ENCODE measurements around the gene GADD45B.

DNA sequence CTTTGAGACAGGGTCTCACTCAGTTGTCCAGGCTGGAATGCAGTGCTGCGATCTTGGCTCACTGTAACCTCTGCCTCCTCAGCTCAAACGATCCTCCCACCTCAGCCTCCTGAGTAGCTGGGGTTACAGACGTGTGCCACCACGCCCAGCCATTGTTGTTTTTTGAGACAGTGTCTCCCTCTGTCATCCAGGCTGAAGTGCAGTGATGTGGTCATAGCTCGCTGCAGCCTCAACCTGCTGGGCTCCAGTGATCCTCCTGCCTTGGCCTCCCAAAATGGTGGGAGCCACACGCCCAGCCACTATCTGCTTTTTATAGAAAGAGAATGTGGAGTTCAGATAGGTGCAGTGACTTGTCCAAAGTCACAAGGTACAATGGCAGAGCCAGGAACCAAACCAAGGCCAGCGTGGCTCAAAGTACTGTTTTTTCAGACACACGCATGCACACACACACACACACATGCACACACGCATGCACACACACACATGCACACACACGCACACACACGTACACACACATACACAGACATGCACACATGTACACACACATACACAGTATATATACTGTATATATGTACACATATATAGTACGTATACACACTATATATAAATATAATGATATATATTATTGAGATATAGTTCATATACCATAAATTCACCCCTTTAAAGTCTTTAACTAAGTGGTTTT, 6.6 kb downstream of the GADD45B start:
- TF ChIP-seq, protein P1, sequence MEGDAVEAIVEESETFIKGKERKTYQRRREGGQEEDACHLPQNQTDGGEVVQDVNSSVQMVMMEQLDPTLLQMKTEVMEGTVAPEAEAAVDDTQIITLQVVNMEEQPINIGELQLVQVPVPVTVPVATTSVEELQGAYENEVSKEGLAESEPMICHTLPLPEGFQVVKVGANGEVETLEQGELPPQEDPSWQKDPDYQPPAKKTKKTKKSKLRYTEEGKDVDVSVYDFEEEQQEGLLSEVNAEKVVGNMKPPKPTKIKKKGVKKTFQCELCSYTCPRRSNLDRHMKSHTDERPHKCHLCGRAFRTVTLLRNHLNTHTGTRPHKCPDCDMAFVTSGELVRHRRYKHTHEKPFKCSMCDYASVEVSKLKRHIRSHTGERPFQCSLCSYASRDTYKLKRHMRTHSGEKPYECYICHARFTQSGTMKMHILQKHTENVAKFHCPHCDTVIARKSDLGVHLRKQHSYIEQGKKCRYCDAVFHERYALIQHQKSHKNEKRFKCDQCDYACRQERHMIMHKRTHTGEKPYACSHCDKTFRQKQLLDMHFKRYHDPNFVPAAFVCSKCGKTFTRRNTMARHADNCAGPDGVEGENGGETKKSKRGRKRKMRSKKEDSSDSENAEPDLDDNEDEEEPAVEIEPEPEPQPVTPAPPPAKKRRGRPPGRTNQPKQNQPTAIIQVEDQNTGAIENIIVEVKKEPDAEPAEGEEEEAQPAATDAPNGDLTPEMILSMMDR (conservative IDR thresholded peaks at IDR 0.05), result no peak
- no peak for TF ChIP-seq EZH2 (IDR thresholded peaks at IDR 0.05; ENCODE audit: low read depth)
